Lung (tissue), 12 donors: ENCODE data around the gene CCNT1. TPM values are rescaled to one million over a fixed set of nuclear protein-coding genes. Genes with fewer than 3 reads are reported as not detected.

ENCODE experiments used
- ATAC-seq: fragments of 200-7000 bp; cut with Tn5 transposase; one replicate; pipeline ENCODE4 v1.9.1; 2020; ENCODE audit warnings: moderate number of reproducible peaks; ENCODE audit not compliant: insufficient read depth, low FRiP score
- DNase-seq, 3 donors: peaks; one replicate each; pipeline ENCODE4 v3.0.0-alpha.2; 2013 to 2017
- H3K27ac ChIP-seq, 2 donors: one replicate each; pipeline ENCODE4 v1.5.1; 2013; ENCODE audit warnings: mild to moderate bottlenecking in 2 of 2, moderate library complexity in 2 of 2, control low read depth in 1 of 2, inconsistent platforms in 1 of 2, low read depth in 1 of 2, low read length in 1 of 2
- H3K27me3 ChIP-seq, 3 donors: one replicate each; pipeline ENCODE4 v1.5.1; 2013; ENCODE audit warnings: low read length in 2 of 3; ENCODE audit not compliant: control insufficient read depth in 3 of 3, insufficient read depth in 3 of 3
- H3K36me3 ChIP-seq, 4 donors: one replicate each; pipeline ENCODE4 v1.5.1; 2013; ENCODE audit warnings: low read length in 4 of 4, mild to moderate bottlenecking in 1 of 4, moderate library complexity in 1 of 4; ENCODE audit not compliant: control insufficient read depth in 4 of 4, insufficient read depth in 4 of 4
- H3K4me1 ChIP-seq, 5 donors: one replicate each; pipeline ENCODE4 v1.5.1; 2013; ENCODE audit warnings: low read length in 5 of 5, mild to moderate bottlenecking in 2 of 5, moderate library complexity in 1 of 5; ENCODE audit not compliant: control insufficient read depth in 5 of 5, insufficient read depth in 5 of 5
- H3K4me3 ChIP-seq: one replicate; pipeline ENCODE4 v1.5.1; 2013; ENCODE audit warnings: mild to moderate bottlenecking, control low read depth, moderate library complexity
- H3K9ac ChIP-seq, 2 donors: one replicate each; pipeline ENCODE4 v1.5.1; 2013; ENCODE audit warnings: low read length in 2 of 2, control low read depth in 1 of 2; ENCODE audit not compliant: insufficient read depth in 1 of 2
- H3K9me3 ChIP-seq, 4 donors: one replicate each; pipeline ENCODE4 v1.5.1; 2013; ENCODE audit warnings: low read length in 3 of 4, mild to moderate bottlenecking in 1 of 4, moderate library complexity in 1 of 4; ENCODE audit not compliant: control insufficient read depth in 4 of 4, insufficient read depth in 3 of 4
- WGBS, 2 donors: extraction: QIAGEN DNeasy Blood & Tissue Kit; methylation state at CpG; one replicate each; pipeline ENCODE4 v1.1.7; 2013; 5-methylcytosine and 5-hydroxymethylcytosine counted together
- polyA plus RNA-seq, 2 donors: library from polyadenylated mRNA; stranded (reverse); fragments of 200-250 nt; gene quantifications; one replicate each; pipeline ENCODE4 v1.2.1, GENCODE V29; 2013
- total RNA-seq, 2 donors: library from RNA; depleted of rRNA in 1 of 2; stranded (reverse); fragments of >200 nt in 1 of 2; gene quantifications; one replicate each; pipeline ENCODE4 v1.2.1, GENCODE V29; 2014 to 2021
- TF ChIP-seq, protein P1 (sequence below): IDR thresholded peaks from 2 replicates; pipeline ENCODE4 v1.5.1; 2012; ENCODE audit warnings: mild to moderate bottlenecking; ENCODE audit errors: control extremely low read depth, extremely low read depth
- donor health status: control.
- donor health status: control.
- donor health status: Bipolar disorder and iron deficiency.
- donor health status: healthy.
- donor health status: DM: yes; HTN: yes; CAD: no.

Gene CCNT1
- total and polyA plus RNA-seq, 4 donors: 4.8 to 41.1 (median 16.2) TPM

DNA sequence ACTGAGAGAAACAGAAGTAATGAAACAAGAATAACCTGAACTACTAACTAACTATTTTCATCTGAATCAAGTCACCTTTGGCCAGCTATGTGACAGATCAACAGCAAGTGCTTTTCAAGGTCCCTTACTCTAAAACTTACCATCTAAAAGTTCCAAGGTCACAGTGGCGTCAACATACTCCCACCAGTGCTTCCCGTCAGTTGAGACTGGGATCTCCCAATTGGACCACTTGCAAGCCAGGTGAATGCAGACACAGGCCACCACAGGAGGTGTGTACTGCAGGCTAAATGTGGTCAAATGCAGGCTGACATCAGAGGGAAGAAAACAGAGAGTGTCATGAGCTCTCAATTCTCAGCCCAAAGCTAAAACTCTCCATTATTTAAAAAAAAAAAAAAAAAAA is 20.6 kb downstream of the CCNT1 start:
- ATAC-seq: no peak
- H3K36me3 ChIP-seq: peaks cover 24 to 42% (median 31%) of the 10 kb centered on the region in 4 donors
- TF ChIP-seq, protein P1, sequence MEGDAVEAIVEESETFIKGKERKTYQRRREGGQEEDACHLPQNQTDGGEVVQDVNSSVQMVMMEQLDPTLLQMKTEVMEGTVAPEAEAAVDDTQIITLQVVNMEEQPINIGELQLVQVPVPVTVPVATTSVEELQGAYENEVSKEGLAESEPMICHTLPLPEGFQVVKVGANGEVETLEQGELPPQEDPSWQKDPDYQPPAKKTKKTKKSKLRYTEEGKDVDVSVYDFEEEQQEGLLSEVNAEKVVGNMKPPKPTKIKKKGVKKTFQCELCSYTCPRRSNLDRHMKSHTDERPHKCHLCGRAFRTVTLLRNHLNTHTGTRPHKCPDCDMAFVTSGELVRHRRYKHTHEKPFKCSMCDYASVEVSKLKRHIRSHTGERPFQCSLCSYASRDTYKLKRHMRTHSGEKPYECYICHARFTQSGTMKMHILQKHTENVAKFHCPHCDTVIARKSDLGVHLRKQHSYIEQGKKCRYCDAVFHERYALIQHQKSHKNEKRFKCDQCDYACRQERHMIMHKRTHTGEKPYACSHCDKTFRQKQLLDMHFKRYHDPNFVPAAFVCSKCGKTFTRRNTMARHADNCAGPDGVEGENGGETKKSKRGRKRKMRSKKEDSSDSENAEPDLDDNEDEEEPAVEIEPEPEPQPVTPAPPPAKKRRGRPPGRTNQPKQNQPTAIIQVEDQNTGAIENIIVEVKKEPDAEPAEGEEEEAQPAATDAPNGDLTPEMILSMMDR: no peak

DNA sequence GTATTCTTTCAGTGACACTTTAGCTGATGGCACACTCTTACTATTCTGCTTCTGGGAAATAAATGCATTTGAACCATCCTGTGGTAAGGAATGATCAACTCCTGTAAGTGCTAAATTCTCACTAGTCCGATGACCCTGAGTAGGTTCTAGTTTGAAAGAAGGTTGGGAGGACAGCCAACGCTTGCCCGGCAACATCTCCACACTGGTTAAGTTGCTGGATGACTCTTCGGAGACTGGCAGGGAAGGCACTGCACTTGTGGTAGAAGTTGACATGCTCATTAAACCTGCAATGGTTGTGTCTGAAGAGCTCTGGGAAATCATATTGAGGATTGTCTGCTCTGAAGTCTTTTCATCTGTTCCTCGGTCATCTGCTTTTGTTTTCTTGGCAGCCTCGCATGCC is 22.5 kb downstream of the CCNT1 start:
- Histone ChIP-seq H3K4me3 (no peak overlapping the region), H3K9ac (no peak overlapping the region), H3K9me3 (no peaks in the 10 kb centered on the region), H3K36me3 (peaks cover 24 to 38% (median 30%) of the 10 kb centered on the region in 4 donors), H3K4me1 (peaks cover 0 to 23% (median 17%) of the 10 kb centered on the region in 5 donors), H3K27me3 (no peaks in the 10 kb centered on the region), H3K27ac (no peak overlapping the region)
- TF ChIP-seq, protein P1: no peak
- DNase-seq (no peak), ATAC-seq (no peak)
- 97 to 98% methylated on average over 6 of the region's 6 CpGs for WGBS, 2 donors

More for the DNA sequence above, 20.6 kb downstream of the CCNT1 start:
- 97 to 98% methylated on average over 2 of the region's 2 CpGs for WGBS, 2 donors
- Histone ChIP-seq H3K9me3 (no peaks in the 10 kb centered on the region), H3K27ac (no peak overlapping the region), H3K4me1 (peaks cover 0 to 11% (median 9%) of the 10 kb centered on the region in 5 donors), H3K9ac (no peak overlapping the region), H3K27me3 (no peaks in the 10 kb centered on the region), H3K4me3 (no peak overlapping the region)
- no peak for DNase-seq

DNA sequence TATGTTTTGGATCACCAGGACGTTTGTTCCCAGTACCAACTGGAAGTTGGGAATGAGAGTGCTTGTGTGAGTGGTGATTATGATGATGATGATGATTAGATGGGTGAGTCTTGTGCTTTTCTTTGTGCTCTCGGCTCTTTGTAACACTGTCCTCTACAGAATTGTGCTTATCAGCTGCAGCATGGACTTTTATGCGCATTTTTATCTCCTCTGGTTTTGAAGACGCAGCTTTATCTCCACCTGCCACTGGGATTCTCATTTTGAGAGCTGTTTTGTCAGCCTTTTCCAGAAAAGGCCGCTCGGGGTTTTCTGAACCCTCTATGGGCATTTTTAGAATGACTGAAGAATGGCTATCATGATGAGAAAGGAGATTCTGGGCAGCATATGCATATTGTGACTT is 22.9 kb downstream of the CCNT1 start:
- no peak for DNase-seq
- no peak for ATAC-seq
- peaks cover 24 to 38% (median 30%) of the 10 kb centered on the region in 4 donors for H3K36me3 ChIP-seq
- TF ChIP-seq, protein P1: no peak
- H3K27ac ChIP-seq: no peak overlapping the region
- no peak overlapping the region for H3K4me3 ChIP-seq
- no peaks in the 10 kb centered on the region for H3K9me3 ChIP-seq
- no peaks in the 10 kb centered on the region for H3K27me3 ChIP-seq
- H3K9ac ChIP-seq: no peak overlapping the region
- peaks cover 0 to 27% (median 18%) of the 10 kb centered on the region in 5 donors for H3K4me1 ChIP-seq
- WGBS, 2 donors: 90 to 96% methylated on average over 6 of the region's 6 CpGs
